Neural cell (in vitro differentiated cells): ENCODE data around the gene MDGA2.
A peak's percentile ranks its signal among the peaks of the same experiment; 100 is the strongest.

Experiments
- CTCF ChIP-seq: fragments of 450-650 bp; IDR thresholded peaks from 2 replicates; pipeline ENCODE4 v1.5.1; 2014; ENCODE audit warnings: antibody characterized with exemption, mild to moderate bottlenecking, moderate library complexity; ENCODE audit not compliant: poor library complexity, severe bottlenecking
- EP300 ChIP-seq: fragments of 450-650 bp; conservative IDR thresholded peaks from 2 replicates; pipeline ENCODE4 v1.6.1; 2014; ENCODE audit warnings: antibody characterized with exemption, mild to moderate bottlenecking, moderate library complexity; ENCODE audit not compliant: poor library complexity, severe bottlenecking
- EZH2 ChIP-seq: fragments of 200-600, 300-800 bp; shearing (Covaris generic), sonication (generic); IDR thresholded peaks from 2 replicates; pipeline ENCODE4 v1.6.1; 2014; ENCODE audit warnings: antibody characterized with exemption, low read length, borderline replicate concordance, mild to moderate bottlenecking; ENCODE audit not compliant: insufficient read depth, poor library complexity, severe bottlenecking
- MXI1 ChIP-seq: fragments of 450-650 bp; conservative IDR thresholded peaks from 2 replicates; pipeline ENCODE4 v1.6.1; 2014; ENCODE audit warnings: antibody characterized with exemption, mild to moderate bottlenecking; ENCODE audit not compliant: poor library complexity, severe bottlenecking
- POLR2AphosphoS5 ChIP-seq: IDR thresholded peaks from 2 replicates; pipeline ENCODE4 v1.6.1; 2012
- REST ChIP-seq: IDR thresholded peaks from 2 replicates; pipeline ENCODE4 v1.6.1; 2012; ENCODE audit warnings: borderline replicate concordance
- TAF1 ChIP-seq: IDR thresholded peaks from 2 replicates; pipeline ENCODE4 v1.6.1; 2012; ENCODE audit warnings: low read depth

- TF ChIP-seq EP300 (peak; percentile 68), POLR2AphosphoS5 (peak; percentile 70), CTCF (no peak), MXI1 (no peak), REST (peak; percentile 43), EZH2 (no peak), TAF1 (no peak)
These were observed 192.0 kb downstream of the MDGA2 start for GRCh38 chr14:47483449-47483848.
